ENCODE data around the gene GMDS. TPM values are rescaled to one million over a fixed set of nuclear protein-coding genes. Genes with fewer than 3 reads are reported as not detected.
A peak's percentile ranks its signal among the peaks of the same experiment; 100 is the strongest.

The GMDS gene
- total RNA-seq, 2 donors from 2014 or later = 25.4 to 29.5 TPM

GRCh38 chr6:1602049-1602713 is 643.2 kb downstream of the GMDS start:
- Mint-ChIP-seq H3K36me3 (ENCODE audit: low read depth) (no peaks in the 10 kb centered on the region), H3K9me3 (no peaks in the 10 kb centered on the region), H3K27me3 (ENCODE audit: insufficient read depth) (peaks cover 57% of the 10 kb centered on the region), H3K27ac (no peak overlapping the region), H3K4me1 (peaks cover 56% of the 10 kb centered on the region), H3K4me3 (no peak overlapping the region)
- H3K4me1 ChIP-seq (ENCODE audit: control insufficient read depth, insufficient read depth, low read length) = peaks cover 32% of the 10 kb centered on the region
- no peaks in the 10 kb centered on the region for H3K9me3 ChIP-seq (ENCODE audit: control insufficient read depth, low read length)
- no peaks in the 10 kb centered on the region for H3K36me3 ChIP-seq (ENCODE audit: control insufficient read depth, insufficient read depth, low read length)
- H3K27ac ChIP-seq (ENCODE audit: low read depth, low read length) = no peak overlapping the region
- peaks cover 52% of the 10 kb centered on the region for H3K27me3 ChIP-seq (ENCODE audit: control insufficient read depth, insufficient read depth, low read length, poor library complexity, severe bottlenecking)
- TF ChIP-seq, protein P1, sequence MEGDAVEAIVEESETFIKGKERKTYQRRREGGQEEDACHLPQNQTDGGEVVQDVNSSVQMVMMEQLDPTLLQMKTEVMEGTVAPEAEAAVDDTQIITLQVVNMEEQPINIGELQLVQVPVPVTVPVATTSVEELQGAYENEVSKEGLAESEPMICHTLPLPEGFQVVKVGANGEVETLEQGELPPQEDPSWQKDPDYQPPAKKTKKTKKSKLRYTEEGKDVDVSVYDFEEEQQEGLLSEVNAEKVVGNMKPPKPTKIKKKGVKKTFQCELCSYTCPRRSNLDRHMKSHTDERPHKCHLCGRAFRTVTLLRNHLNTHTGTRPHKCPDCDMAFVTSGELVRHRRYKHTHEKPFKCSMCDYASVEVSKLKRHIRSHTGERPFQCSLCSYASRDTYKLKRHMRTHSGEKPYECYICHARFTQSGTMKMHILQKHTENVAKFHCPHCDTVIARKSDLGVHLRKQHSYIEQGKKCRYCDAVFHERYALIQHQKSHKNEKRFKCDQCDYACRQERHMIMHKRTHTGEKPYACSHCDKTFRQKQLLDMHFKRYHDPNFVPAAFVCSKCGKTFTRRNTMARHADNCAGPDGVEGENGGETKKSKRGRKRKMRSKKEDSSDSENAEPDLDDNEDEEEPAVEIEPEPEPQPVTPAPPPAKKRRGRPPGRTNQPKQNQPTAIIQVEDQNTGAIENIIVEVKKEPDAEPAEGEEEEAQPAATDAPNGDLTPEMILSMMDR (conservative IDR thresholded peaks at IDR 0.05) = no peak
- DNase-seq = peak; percentile 42
- no peak overlapping the region for H3K9ac ChIP-seq (ENCODE audit: extremely low read depth, low read length, poor library complexity, severe bottlenecking)
- WGBS, 2 experiments (ENCODE audit: insufficient coverage in 1 of 2, insufficient read length in 1 of 2) = 96% methylated on average over 4 to 10 of the region's 10 CpGs
- H3K4me3 ChIP-seq (ENCODE audit: low read length) = no peak overlapping the region

GRCh38 chr6:1601158-1602048 is 644.0 kb downstream of the GMDS start:
- Mint-ChIP-seq H3K4me3 (no peak overlapping the region), H3K4me1 (peaks cover 55% of the 10 kb centered on the region), H3K36me3 (ENCODE audit: low read depth) (no peaks in the 10 kb centered on the region), H3K27ac (no peak overlapping the region), H3K27me3 (ENCODE audit: insufficient read depth) (peaks cover 50% of the 10 kb centered on the region), H3K9me3 (no peaks in the 10 kb centered on the region)
- H3K27ac ChIP-seq (ENCODE audit: low read depth, low read length) = no peak overlapping the region
- no peak overlapping the region for H3K4me3 ChIP-seq (ENCODE audit: low read length)
- no peaks in the 10 kb centered on the region for H3K36me3 ChIP-seq (ENCODE audit: control insufficient read depth, insufficient read depth, low read length)
- DNase-seq = peak; percentile 41
- TF ChIP-seq, protein P1 (conservative IDR thresholded peaks at IDR 0.05) = no peak
- H3K9ac ChIP-seq (ENCODE audit: extremely low read depth, low read length, poor library complexity, severe bottlenecking) = no peak overlapping the region
- peaks cover 35% of the 10 kb centered on the region for H3K4me1 ChIP-seq (ENCODE audit: control insufficient read depth, insufficient read depth, low read length)
- WGBS, 2 experiments (ENCODE audit: insufficient coverage in 1 of 2, insufficient read length in 1 of 2) = 98% methylated on average over 29 to 60 of the region's 60 CpGs
- no peaks in the 10 kb centered on the region for H3K9me3 ChIP-seq (ENCODE audit: control insufficient read depth, low read length)
- H3K27me3 ChIP-seq (ENCODE audit: control insufficient read depth, insufficient read depth, low read length, poor library complexity, severe bottlenecking) = peaks cover 45% of the 10 kb centered on the region

DNA sequence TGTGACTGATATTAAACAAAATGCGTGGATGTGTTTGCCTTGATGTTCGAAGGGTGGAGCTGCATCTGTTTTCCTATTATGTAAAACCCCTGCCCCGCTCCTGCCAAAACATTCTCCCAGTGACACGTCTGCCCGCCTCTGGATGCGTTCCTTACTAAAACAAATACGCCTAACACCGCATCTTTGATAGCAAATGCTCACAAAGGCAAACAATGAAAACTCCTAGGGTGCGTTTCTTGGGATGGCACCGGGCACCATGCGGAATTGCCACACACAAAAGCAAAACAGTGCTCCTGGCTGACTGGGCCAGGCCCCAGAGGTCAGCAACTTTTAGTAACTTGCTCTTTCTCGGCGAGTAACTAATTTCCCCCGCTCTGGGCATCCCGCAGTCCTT is 644.6 kb downstream of the GMDS start:
- H3K27me3 Mint-ChIP-seq (ENCODE audit: insufficient read depth) = peaks cover 43% of the 10 kb centered on the region
- WGBS, 2 experiments (ENCODE audit: insufficient coverage in 1 of 2, insufficient read length in 1 of 2) = 86 to 91% methylated on average over 10 to 15 of the region's 15 CpGs
- H3K4me3 ChIP-seq (ENCODE audit: low read length) = no peak overlapping the region
- H3K9me3 ChIP-seq (ENCODE audit: control insufficient read depth, low read length) = no peaks in the 10 kb centered on the region
- H3K27ac ChIP-seq (ENCODE audit: low read depth, low read length) = no peak overlapping the region
- TF ChIP-seq, protein P1 (conservative IDR thresholded peaks at IDR 0.05) = no peak
- H3K27ac Mint-ChIP-seq = no peak overlapping the region
- H3K27me3 ChIP-seq (ENCODE audit: control insufficient read depth, insufficient read depth, low read length, poor library complexity, severe bottlenecking) = peaks cover 38% of the 10 kb centered on the region
- DNase-seq = peak; percentile 41
- no peak overlapping the region for H3K4me3 Mint-ChIP-seq
- H3K4me1 ChIP-seq (ENCODE audit: control insufficient read depth, insufficient read depth, low read length) = peaks cover 35% of the 10 kb centered on the region
- no peaks in the 10 kb centered on the region for H3K36me3 ChIP-seq (ENCODE audit: control insufficient read depth, insufficient read depth, low read length)
- peaks cover 54% of the 10 kb centered on the region for H3K4me1 Mint-ChIP-seq
- H3K9me3 Mint-ChIP-seq = no peaks in the 10 kb centered on the region
- H3K36me3 Mint-ChIP-seq (ENCODE audit: low read depth) = no peaks in the 10 kb centered on the region
- no peak overlapping the region for H3K9ac ChIP-seq (ENCODE audit: extremely low read depth, low read length, poor library complexity, severe bottlenecking)

Measured in endodermal cell (in vitro differentiated cells).